Gastroesophageal sphincter (tissue), 3 donors: ENCODE results near the gene STAM.

Experiments
- CTCF ChIP-seq, 4 experiments: fragments of 200-600 bp in 2 of 4; fragments of 450-650 bp in 2 of 4; sonication (generic) in 1 of 4; IDR thresholded peaks; one replicate each; pipeline ENCODE4 v1.5.1; 2017 to 2019; ENCODE audit warnings: antibody characterized with exemption in 4 of 4, mild to moderate bottlenecking in 2 of 4, moderate library complexity in 2 of 4
- EP300 ChIP-seq: sonication (generic); formaldehyde crosslinking; IDR thresholded peaks from one replicate; pipeline ENCODE4 v1.6.1; 2017; ENCODE audit warnings: antibody characterized with exemption, mild to moderate bottlenecking
- POLR2A ChIP-seq, 2 donors: fragments of 450-650 bp; IDR thresholded peaks; one replicate each; pipeline ENCODE4 v1.6.1; 2017; ENCODE audit warnings: antibody characterized with exemption in 2 of 2, mild to moderate bottlenecking in 2 of 2, moderate library complexity in 1 of 2
- POLR2AphosphoS5 ChIP-seq: sonication (generic); formaldehyde crosslinking; IDR thresholded peaks from one replicate; pipeline ENCODE4 v1.6.1; 2017; ENCODE audit warnings: antibody characterized with exemption

DNA sequence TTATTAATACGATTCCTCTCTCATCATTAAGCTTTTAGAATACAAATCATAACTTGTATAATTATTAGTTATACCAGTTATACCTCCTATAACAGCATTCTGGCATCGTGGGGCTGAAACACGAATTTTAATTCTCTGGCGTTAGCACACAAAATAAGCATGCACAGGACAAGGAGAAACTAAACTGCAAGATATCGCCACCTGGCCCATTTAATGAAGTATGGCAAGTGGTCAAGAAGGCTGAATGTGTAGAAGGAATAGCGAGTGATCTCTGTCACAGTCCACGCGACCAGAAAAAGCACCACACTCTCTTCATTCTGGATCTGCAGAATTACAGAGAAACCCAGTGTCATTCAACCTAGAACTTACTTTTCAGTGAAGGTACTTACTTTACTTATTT, 44.9 kb upstream of the STAM start:
- TF ChIP-seq POLR2A (IDR thresholded peaks at IDR 0.05), result no peak
- no peak for TF ChIP-seq EP300
- TF ChIP-seq CTCF (IDR thresholded peaks at IDR 0.05), result no peak
- no peak for TF ChIP-seq POLR2AphosphoS5
